ENCODE measurements around the gene CAT.

Gene CAT

GRCh38 chr11:34403431-34403830, 35.3 kb upstream of the CAT start:
- Mint-ChIP-seq H3K9me3 (peaks cover 5% of the 10 kb centered on the region), H3K4me3 (no peak overlapping the region), H3K27ac (no peak overlapping the region), H3K27me3 (ENCODE audit: low read depth) (peaks cover 13% of the 10 kb centered on the region), H3K36me3 (ENCODE audit: low read depth) (no peaks in the 10 kb centered on the region), H3K4me1 (no peaks in the 10 kb centered on the region)
- no peak for TF ChIP-seq CTCF (IDR thresholded peaks at IDR 0.05; ENCODE audit: unreplicated experiment in 3 of 3)

GRCh38 chr11:34404280-34404679, 34.5 kb upstream of the CAT start:
- H3K4me1 Mint-ChIP-seq, result no peaks in the 10 kb centered on the region
- peaks cover 5% of the 10 kb centered on the region for H3K9me3 Mint-ChIP-seq
- no peak overlapping the region for H3K4me3 Mint-ChIP-seq
- no peaks in the 10 kb centered on the region for H3K36me3 Mint-ChIP-seq (ENCODE audit: low read depth)
- peaks cover 13% of the 10 kb centered on the region for H3K27me3 Mint-ChIP-seq (ENCODE audit: low read depth)
- no peak overlapping the region for H3K27ac Mint-ChIP-seq
- no peak for TF ChIP-seq CTCF (IDR thresholded peaks at IDR 0.05; ENCODE audit: unreplicated experiment in 3 of 3)

GRCh38 chr11:34405079-34405858, 33.5 kb upstream of the CAT start:
- no peak for TF ChIP-seq CTCF (IDR thresholded peaks at IDR 0.05; ENCODE audit: unreplicated experiment in 3 of 3)
- no peak overlapping the region for H3K4me3 Mint-ChIP-seq

GRCh38 chr11:34406413-34406812, 32.3 kb upstream of the CAT start:
- no peaks in the 10 kb centered on the region for H3K36me3 Mint-ChIP-seq (ENCODE audit: low read depth)
- H3K9me3 Mint-ChIP-seq, result peaks cover 14% of the 10 kb centered on the region
- peaks cover 13% of the 10 kb centered on the region for H3K27me3 Mint-ChIP-seq (ENCODE audit: low read depth)
- no peaks in the 10 kb centered on the region for H3K4me1 Mint-ChIP-seq
- no peak for TF ChIP-seq CTCF (IDR thresholded peaks at IDR 0.05; ENCODE audit: unreplicated experiment in 3 of 3)
- H3K4me3 Mint-ChIP-seq, result no peak overlapping the region
- H3K27ac Mint-ChIP-seq, result no peak overlapping the region

More at GRCh38 chr11:34405079-34405858, 33.5 kb upstream of the CAT start:
- Mint-ChIP-seq H3K4me1 (no peaks in the 10 kb centered on the region), H3K27ac (no peak overlapping the region), H3K36me3 (ENCODE audit: low read depth) (no peaks in the 10 kb centered on the region), H3K27me3 (ENCODE audit: low read depth) (peaks cover 13% of the 10 kb centered on the region), H3K9me3 (peaks cover 9% of the 10 kb centered on the region)

- no peak overlapping the region for H3K27ac Mint-ChIP-seq
- peaks cover 20% of the 10 kb centered on the region for H3K9me3 Mint-ChIP-seq
- TF ChIP-seq CTCF (IDR thresholded peaks at IDR 0.05; ENCODE audit: unreplicated experiment in 3 of 3), result no peak
- H3K36me3 Mint-ChIP-seq (ENCODE audit: low read depth), result no peaks in the 10 kb centered on the region
- H3K4me1 Mint-ChIP-seq, result no peaks in the 10 kb centered on the region
- peaks cover 13% of the 10 kb centered on the region for H3K27me3 Mint-ChIP-seq (ENCODE audit: low read depth)
- H3K4me3 Mint-ChIP-seq, result no peak overlapping the region
Measured at GRCh38 chr11:34407121-34407813, 31.5 kb upstream of the CAT start.

All from nephron (organoid).